Activated naive CD4-positive, alpha-beta T cell treated with Interleukin-2 at 50 U/mL for 16 hours (primary cell): Measurements from ENCODE around the gene IL17RA.
"Not testable (repeated sequence)": the region's sequence is repeated elsewhere in the genome, so short reads cannot be mapped to it uniquely, and the experiment has no call there.

ENCODE experiments used
- DNase-seq: peaks from one replicate; pipeline ENCODE4 v3.0.0-alpha.2; 2020

IL17RA gene

GRCh38 chr22:17084554-17085276 is at the start of gene IL17RA:
Gene IL17RA, plus strand, starts transcription at chr22:17085000. Its CDS starts 92 bp downstream, at chr22:17085092.
- DNase-seq: peak; percentile 95

- no peak for DNase-seq
These were observed 49.6 kb upstream of the IL17RA start for GRCh38 chr22:17035246-17035645.

- DNase-seq: not testable (repeated sequence)
These were observed 48.6 kb upstream of the IL17RA start for GRCh38 chr22:17035976-17036841.

- DNase-seq: not testable (repeated sequence)
These were observed 47.7 kb upstream of the IL17RA start for GRCh38 chr22:17036842-17037711.

- DNase-seq: no peak
These were observed 41.3 kb upstream of the IL17RA start for GRCh38 chr22:17043521-17043920.

GRCh38 chr22:17046566-17047348 is 38.0 kb upstream of the IL17RA start:
- no peak for DNase-seq

GRCh38 chr22:17047656-17048055 is 37.1 kb upstream of the IL17RA start:
- DNase-seq: no peak

GRCh38 chr22:17056058-17056457 is 28.7 kb upstream of the IL17RA start:
- no peak for DNase-seq

GRCh38 chr22:17056807-17057206 is 28.0 kb upstream of the IL17RA start:
- DNase-seq: no peak

- DNase-seq: peak; percentile 45
These were observed 26.6 kb upstream of the IL17RA start for GRCh38 chr22:17057959-17058814.

GRCh38 chr22:17060126-17060525 is 24.7 kb upstream of the IL17RA start:
- no peak for DNase-seq

GRCh38 chr22:17063411-17064106 is 21.2 kb upstream of the IL17RA start:
- DNase-seq: no peak

- no peak for DNase-seq
These were observed 20.2 kb upstream of the IL17RA start for GRCh38 chr22:17064498-17065100.

GRCh38 chr22:17065433-17065832 is 19.4 kb upstream of the IL17RA start:
- no peak for DNase-seq

- DNase-seq: no peak
These were observed 11.9 kb upstream of the IL17RA start for GRCh38 chr22:17072877-17073276.

- no peak for DNase-seq
These were observed 10.2 kb upstream of the IL17RA start for GRCh38 chr22:17074648-17075002.

- DNase-seq: no peak
These were observed 7.5 kb upstream of the IL17RA start for GRCh38 chr22:17077255-17077654.

GRCh38 chr22:17079572-17079971 is 5.2 kb upstream of the IL17RA start:
- DNase-seq: no peak

- DNase-seq: no peak
These were observed 1.5 kb upstream of the IL17RA start for GRCh38 chr22:17083255-17083654.

- DNase-seq: no peak
These were observed 874 bp upstream of the IL17RA start for GRCh38 chr22:17083811-17084441.
